Adipocyte (in vitro differentiated cells): ENCODE measurements around the gene TNFRSF19.
A peak's percentile ranks its signal among the peaks of the same experiment; 100 is the strongest.

ENCODE experiments used
- DNase-seq: peaks from one replicate; pipeline ENCODE4 v3.0.0-alpha.2; 2015; ENCODE audit warnings: low read depth
- H3K27me3 ChIP-seq: replicated peaks from 2 replicates; pipeline ENCODE4 v1.7.0; 2013; ENCODE audit warnings: mild to moderate bottlenecking, low read length, moderate library complexity; ENCODE audit not compliant: control insufficient read depth, insufficient read depth
- H3K36me3 ChIP-seq: 2 replicates; pipeline ENCODE4 v1.7.0; 2013; ENCODE audit warnings: low read length, mild to moderate bottlenecking, moderate library complexity; ENCODE audit not compliant: control insufficient read depth, insufficient read depth, severe bottlenecking
- H3K4me1 ChIP-seq: 2 replicates; pipeline ENCODE4 v1.7.0; 2013; ENCODE audit warnings: mild to moderate bottlenecking, low read length, moderate library complexity; ENCODE audit not compliant: control insufficient read depth, insufficient read depth
- H3K4me3 ChIP-seq: 2 replicates; pipeline ENCODE4 v1.7.0; 2013; ENCODE audit warnings: mild to moderate bottlenecking, low read length, moderate library complexity
- H3K9ac ChIP-seq: 2 replicates; pipeline ENCODE4 v1.7.0; 2013; ENCODE audit warnings: mild to moderate bottlenecking, low read length, moderate library complexity
- H3K9me3 ChIP-seq: 2 replicates; pipeline ENCODE4 v1.7.0; 2013; ENCODE audit warnings: mild to moderate bottlenecking, low read length, moderate library complexity; ENCODE audit not compliant: control insufficient read depth

Gene TNFRSF19

GRCh38 chr13:23711355-23711754, 141.1 kb downstream of the TNFRSF19 start:
- no peak for DNase-seq
- Histone ChIP-seq H3K9ac (no peak overlapping the region), H3K4me1 (no peaks in the 10 kb centered on the region), H3K27me3 (peaks cover 4% of the 10 kb centered on the region), H3K36me3 (no peaks in the 10 kb centered on the region), H3K9me3 (peaks cover 10% of the 10 kb centered on the region), H3K4me3 (no peak overlapping the region)

GRCh38 chr13:23714672-23715071, 144.5 kb downstream of the TNFRSF19 start:
- Histone ChIP-seq H3K4me1 (no peaks in the 10 kb centered on the region), H3K9ac (no peak overlapping the region), H3K9me3 (peaks cover 10% of the 10 kb centered on the region), H3K36me3 (no peaks in the 10 kb centered on the region), H3K27me3 (peaks cover 8% of the 10 kb centered on the region), H3K4me3 (no peak overlapping the region)
- DNase-seq: no peak

GRCh38 chr13:23715092-23715761, 145.0 kb downstream of the TNFRSF19 start:
- DNase-seq: no peak
- H3K27me3 ChIP-seq: peaks cover 8% of the 10 kb centered on the region
- peaks cover 10% of the 10 kb centered on the region for H3K9me3 ChIP-seq
- H3K4me1 ChIP-seq: no peaks in the 10 kb centered on the region
- H3K9ac ChIP-seq: no peak overlapping the region
- no peaks in the 10 kb centered on the region for H3K36me3 ChIP-seq
- H3K4me3 ChIP-seq: no peak overlapping the region

GRCh38 chr13:23715762-23716235, 145.6 kb downstream of the TNFRSF19 start:
- no peaks in the 10 kb centered on the region for H3K4me1 ChIP-seq
- H3K4me3 ChIP-seq: no peak overlapping the region
- H3K9me3 ChIP-seq: peaks cover 10% of the 10 kb centered on the region
- peaks cover 8% of the 10 kb centered on the region for H3K27me3 ChIP-seq
- DNase-seq: no peak
- no peak overlapping the region for H3K9ac ChIP-seq
- no peaks in the 10 kb centered on the region for H3K36me3 ChIP-seq

GRCh38 chr13:23716401-23716800, 146.2 kb downstream of the TNFRSF19 start:
- Histone ChIP-seq H3K4me1 (no peaks in the 10 kb centered on the region), H3K27me3 (peaks cover 8% of the 10 kb centered on the region), H3K9me3 (peaks cover 10% of the 10 kb centered on the region), H3K36me3 (no peaks in the 10 kb centered on the region), H3K9ac (no peak overlapping the region), H3K4me3 (no peak overlapping the region)
- no peak for DNase-seq

GRCh38 chr13:23718996-23719395, 148.8 kb downstream of the TNFRSF19 start:
- peaks cover 8% of the 10 kb centered on the region for H3K27me3 ChIP-seq
- no peak overlapping the region for H3K9ac ChIP-seq
- no peaks in the 10 kb centered on the region for H3K9me3 ChIP-seq
- no peaks in the 10 kb centered on the region for H3K36me3 ChIP-seq
- DNase-seq: no peak
- H3K4me3 ChIP-seq: no peak overlapping the region
- H3K4me1 ChIP-seq: peaks cover 14% of the 10 kb centered on the region

GRCh38 chr13:23722726-23723453, 152.7 kb downstream of the TNFRSF19 start:
- Histone ChIP-seq H3K27me3 (no peaks in the 10 kb centered on the region), H3K4me1 (peaks cover 50% of the 10 kb centered on the region), H3K9me3 (no peaks in the 10 kb centered on the region), H3K9ac (peak overlapping the region; percentile 79), H3K36me3 (no peaks in the 10 kb centered on the region), H3K4me3 (no peak overlapping the region)
- DNase-seq: no peak

GRCh38 chr13:23723471-23723870, 153.3 kb downstream of the TNFRSF19 start:
- H3K36me3 ChIP-seq: no peaks in the 10 kb centered on the region
- peak; percentile 53 for DNase-seq
- peak overlapping the region; percentile 79 for H3K9ac ChIP-seq
- H3K4me1 ChIP-seq: peaks cover 50% of the 10 kb centered on the region
- no peaks in the 10 kb centered on the region for H3K9me3 ChIP-seq
- H3K27me3 ChIP-seq: no peaks in the 10 kb centered on the region
- no peak overlapping the region for H3K4me3 ChIP-seq

- Histone ChIP-seq H3K9ac (peak overlapping the region; percentile 79), H3K27me3 (no peaks in the 10 kb centered on the region), H3K4me3 (no peak overlapping the region), H3K4me1 (peaks cover 50% of the 10 kb centered on the region), H3K9me3 (no peaks in the 10 kb centered on the region), H3K36me3 (no peaks in the 10 kb centered on the region)
- no peak for DNase-seq
These were observed 154.2 kb downstream of the TNFRSF19 start for GRCh38 chr13:23724196-23724970.
